Caco-2 (cell line): Measurements from ENCODE around the gene CNTNAP5. TPM values are rescaled to one million over a fixed set of nuclear protein-coding genes. Genes with fewer than 3 reads are reported as not detected.

Source experiments
- BruUV-seq: library from RNA; stranded (reverse); fragments of 400-500 nt; replicated peaks from 2 replicates; lab custom pipeline; 2021; lab: Mats Ljungman, UMichigan
- CTCF ChIA-PET: fragments of 300-600 bp; sonication (Branson Sonifier 250); formaldehyde crosslinking; loops from one replicate; lab custom pipeline; 2022; ENCODE audit warnings: antibody characterized with exemption; lab: Charles Lee
- POLR2A ChIA-PET: fragments of 300-600 bp; sonication (Branson Sonifier 250); formaldehyde crosslinking; loops from one replicate; lab custom pipeline; 2022; ENCODE audit warnings: antibody characterized with exemption; lab: Charles Lee
- DNase-seq, 2 experiments: peaks; one replicate each; pipeline versions ENCODE4 v3.0.0 to v3.0.0-alpha.2; 2020 to 2022
- H3K27me3 ChIP-seq: replicated peaks from 2 replicates; pipeline ENCODE4 v1.6.0; 2011; ENCODE audit warnings: low read length; ENCODE audit not compliant: control insufficient read depth, insufficient read depth
- H3K36me3 ChIP-seq: 2 replicates; pipeline ENCODE4 v1.5.1; 2011; ENCODE audit warnings: low read length; ENCODE audit not compliant: control insufficient read depth, insufficient read depth
- H3K4me1 ChIP-seq: fragments of 250-450 bp; sonication (Bioruptor Pico); 2 replicates; pipeline ENCODE4 v1.5.1; 2020; ENCODE audit warnings: mild to moderate bottlenecking
- H3K4me3 ChIP-seq: 2 replicates; pipeline ENCODE4 v1.5.1; 2011; ENCODE audit warnings: low read depth, mild to moderate bottlenecking, control low read depth, low read length
- H3K9me3 ChIP-seq: fragments of 250-450 bp; sonication (Bioruptor Pico); 2 replicates; pipeline ENCODE4 v1.5.1; 2020; ENCODE audit warnings: mild to moderate bottlenecking, moderate library complexity
- H3K27ac Mint-ChIP-seq: one replicate; pipeline ENCODE4 v1.8.0; 2022; ENCODE audit warnings: mixed read lengths; ENCODE audit not compliant: unreplicated experiment
- H3K27me3 Mint-ChIP-seq: one replicate; pipeline ENCODE4 v1.8.0; 2022; ENCODE audit warnings: mixed read lengths; ENCODE audit not compliant: insufficient read depth, unreplicated experiment
- H3K36me3 Mint-ChIP-seq: one replicate; pipeline ENCODE4 v1.8.0; 2022; ENCODE audit warnings: mild to moderate bottlenecking, mixed read lengths; ENCODE audit not compliant: insufficient read depth, unreplicated experiment
- H3K4me1 Mint-ChIP-seq: one replicate; pipeline ENCODE4 v1.8.0; 2022; ENCODE audit warnings: low read depth, mixed read lengths; ENCODE audit not compliant: unreplicated experiment
- H3K4me3 Mint-ChIP-seq: one replicate; pipeline ENCODE4 v1.8.0; 2022; ENCODE audit warnings: mild to moderate bottlenecking, moderate library complexity, mixed read lengths; ENCODE audit not compliant: unreplicated experiment
- H3K9me3 Mint-ChIP-seq: one replicate; pipeline ENCODE4 v1.8.0; 2022; ENCODE audit warnings: mixed read lengths; ENCODE audit not compliant: unreplicated experiment
- CTCF ChIP-seq, 2 experiments: fragments of 200-600 bp in 1 of 2; IDR thresholded peaks; 1 replicate in 1 of 2; 2 replicates in 1 of 2; pipeline versions ENCODE4 v1.5.1 to v1.8.0; 2011 to 2022; ENCODE audit warnings: antibody characterized with exemption in 1 of 2, control low read depth in 1 of 2, inconsistent platforms in 1 of 2, low read depth in 1 of 2, low read length in 1 of 2, mild to moderate bottlenecking in 1 of 2, moderate library complexity in 1 of 2; ENCODE audit not compliant: insufficient read depth in 1 of 2, severe bottlenecking in 1 of 2, unreplicated experiment in 1 of 2
- intact Hi-C: fragments of 100-400 bp; cut with micrococcal nuclease; formaldehyde crosslinking; loops from one replicate; pipeline ENCODE4 v1.10.0; 2022; ENCODE audit not compliant: unreplicated experiment
- total RNA-seq: library from RNA; stranded (reverse); gene quantifications from 2 replicates; pipeline ENCODE4 v1.2.3, GENCODE V29; 2022

The CNTNAP5 gene
- total RNA-seq, 1 experiment from 2014 or later: 0.14 TPM

DNA sequence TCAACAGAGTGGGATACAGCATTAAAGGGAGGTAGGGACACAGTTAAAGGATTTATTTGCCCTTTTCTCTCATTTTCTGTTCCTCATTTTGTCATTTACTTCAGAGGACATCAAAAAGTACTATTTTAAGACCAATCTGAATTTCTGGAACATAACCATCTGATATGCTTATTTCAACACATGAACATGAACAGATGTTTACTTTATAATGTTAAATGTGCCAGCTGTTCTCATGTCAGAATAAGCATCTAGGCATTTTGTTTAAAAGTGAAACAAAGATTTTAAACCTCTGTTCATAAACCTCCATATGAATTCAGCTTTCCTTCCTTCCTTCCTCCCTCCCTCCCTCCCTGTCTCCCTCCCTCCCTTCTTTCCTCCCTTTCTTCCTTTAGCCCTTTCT is 677.7 kb downstream of the CNTNAP5 start:
- Histone ChIP-seq H3K4me3 (no peak overlapping the region), H3K4me1 (no peaks in the 10 kb centered on the region), H3K27me3 (no peaks in the 10 kb centered on the region), H3K9me3 (no peaks in the 10 kb centered on the region), H3K36me3 (no peaks in the 10 kb centered on the region)
- Mint-ChIP-seq H3K27ac (no peak overlapping the region), H3K4me3 (no peak overlapping the region), H3K4me1 (no peaks in the 10 kb centered on the region), H3K27me3 (peaks cover 6% of the 10 kb centered on the region), H3K9me3 (no peaks in the 10 kb centered on the region), H3K36me3 (no peaks in the 10 kb centered on the region)
- no peak for DNase-seq
- no peak for TF ChIP-seq CTCF (IDR thresholded peaks at IDR 0.05; ENCODE audit: insufficient read depth in 1 of 2, low read depth in 1 of 2, low read length in 1 of 2, severe bottlenecking in 1 of 2, unreplicated experiment in 1 of 2)
- no TSS peak for BruUV-seq
- intact Hi-C loops: no loop called here
- ChIA-PET CTCF (no interaction called here), POLR2A (no interaction called here)

DNA sequence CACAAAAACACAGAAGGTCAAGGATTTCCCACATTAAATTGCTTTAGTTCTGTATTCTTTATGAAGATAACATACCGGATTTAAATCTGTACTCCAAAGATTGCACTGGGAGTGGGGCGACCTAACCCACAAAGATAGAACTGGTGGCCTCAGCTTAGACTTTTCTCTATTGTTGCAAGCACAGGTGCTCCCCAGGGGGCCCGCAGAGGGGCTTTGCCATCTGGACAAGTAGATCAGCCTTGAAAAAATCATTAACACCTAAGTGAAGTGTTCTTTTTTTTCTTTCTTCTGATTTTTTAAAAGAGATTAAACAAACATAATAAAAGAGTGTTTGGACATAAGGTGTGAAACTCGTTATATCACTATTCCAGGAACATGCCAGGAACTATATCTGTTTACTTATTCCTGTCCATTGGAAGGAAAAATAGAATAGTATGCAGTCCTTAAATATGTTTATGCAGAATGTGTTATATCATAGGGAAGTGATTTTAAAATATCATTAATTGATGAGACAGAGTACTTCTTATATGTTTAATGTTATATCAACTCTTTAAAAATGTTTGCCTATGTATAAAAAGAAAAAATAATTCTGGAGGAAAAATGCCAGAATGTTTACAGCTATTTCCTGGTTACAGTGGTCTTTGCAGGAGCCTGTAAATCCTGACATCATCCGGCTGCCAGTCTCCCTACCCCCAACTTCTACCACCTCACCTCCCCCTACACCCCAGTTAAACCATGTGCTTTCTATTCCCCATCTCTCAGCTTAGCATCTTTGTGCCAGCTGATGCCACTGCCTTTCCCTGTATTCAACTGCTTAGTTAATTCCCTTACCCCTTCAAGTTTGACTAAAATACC is 679.2 kb downstream of the CNTNAP5 start:
- Histone ChIP-seq H3K36me3 (no peaks in the 10 kb centered on the region), H3K4me3 (no peak overlapping the region), H3K4me1 (no peaks in the 10 kb centered on the region), H3K27me3 (no peaks in the 10 kb centered on the region), H3K9me3 (no peaks in the 10 kb centered on the region)
- Mint-ChIP-seq H3K4me1 (no peaks in the 10 kb centered on the region), H3K27me3 (peaks cover 6% of the 10 kb centered on the region), H3K4me3 (no peak overlapping the region), H3K9me3 (no peaks in the 10 kb centered on the region), H3K27ac (no peak overlapping the region), H3K36me3 (no peaks in the 10 kb centered on the region)
- no peak for DNase-seq
- intact Hi-C loops: no loop called here
- ChIA-PET CTCF (no interaction called here), POLR2A (no interaction called here)
- TF ChIP-seq CTCF (IDR thresholded peaks at IDR 0.05; ENCODE audit: insufficient read depth in 1 of 2, low read depth in 1 of 2, low read length in 1 of 2, severe bottlenecking in 1 of 2, unreplicated experiment in 1 of 2): no peak
- BruUV-seq: no TSS peak

- no peaks in the 10 kb centered on the region for H3K9me3 ChIP-seq
- Mint-ChIP-seq H3K27me3 (peaks cover 8% of the 10 kb centered on the region), H3K9me3 (no peaks in the 10 kb centered on the region), H3K27ac (no peak overlapping the region), H3K4me3 (no peak overlapping the region), H3K36me3 (no peaks in the 10 kb centered on the region), H3K4me1 (no peaks in the 10 kb centered on the region)
- TF ChIP-seq CTCF (IDR thresholded peaks at IDR 0.05; ENCODE audit: insufficient read depth in 1 of 2, low read depth in 1 of 2, low read length in 1 of 2, severe bottlenecking in 1 of 2, unreplicated experiment in 1 of 2): no peak
- CTCF ChIA-PET: no interaction called here
- no peaks in the 10 kb centered on the region for H3K36me3 ChIP-seq
- DNase-seq: no peak
- POLR2A ChIA-PET: no interaction called here
- H3K4me3 ChIP-seq: no peak overlapping the region
- intact Hi-C loops: no loop called here
- no peaks in the 10 kb centered on the region for H3K4me1 ChIP-seq
- H3K27me3 ChIP-seq: no peaks in the 10 kb centered on the region
- BruUV-seq: no TSS peak
Measured at GRCh38 chr2:124708661-124709060, 683.6 kb downstream of the CNTNAP5 start.
